T follicular helper cell (primary cell): ENCODE results near the gene TEAD2.
A peak's percentile ranks its signal among the peaks of the same experiment; 100 is the strongest.
"Not testable (repeated sequence)": the region's sequence is repeated elsewhere in the genome, so short reads cannot be mapped to it uniquely, and the experiment has no call there.

Experiments used
- DNase-seq: peaks from one replicate; pipeline ENCODE4 v3.0.0-alpha.2; 2020; ENCODE audit warnings: low read depth

The TEAD2 gene

GRCh38 chr19:49333418-49333805 lies 28.8 kb downstream of the TEAD2 start:
- DNase-seq: no peak

GRCh38 chr19:49332691-49333417 lies 29.4 kb downstream of the TEAD2 start:
- DNase-seq: not testable (repeated sequence)

DNA sequence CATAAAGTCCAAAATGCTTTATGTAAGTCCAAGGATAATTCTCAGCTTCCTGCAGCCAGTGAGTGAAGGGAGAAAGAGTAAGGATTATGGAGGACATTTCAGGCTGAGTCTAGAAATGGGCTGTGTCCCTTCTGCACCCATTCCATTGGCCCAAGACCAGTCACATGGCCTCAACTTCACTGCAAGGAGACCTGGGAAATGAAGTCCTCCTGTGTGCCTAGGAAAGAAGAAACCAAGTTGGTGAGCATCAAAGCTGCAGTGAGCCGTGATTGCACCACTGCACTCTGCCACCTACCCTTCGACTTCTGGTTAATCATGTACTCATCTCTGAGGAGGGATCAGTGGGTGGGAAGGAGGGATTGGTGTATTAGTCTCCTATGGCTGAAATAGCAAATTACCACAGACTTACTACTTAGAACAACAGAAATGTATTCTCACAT lies 30.6 kb downstream of the TEAD2 start:
- peak; percentile 53 for DNase-seq

GRCh38 chr19:49331187-49331586 lies 31.0 kb downstream of the TEAD2 start:
- not testable (repeated sequence) for DNase-seq

GRCh38 chr19:49328741-49329140 lies 33.5 kb downstream of the TEAD2 start:
- DNase-seq: no peak

GRCh38 chr19:49327878-49328544 lies 34.2 kb downstream of the TEAD2 start:
- peak; percentile 22 for DNase-seq

- DNase-seq: no peak
Observed at GRCh38 chr19:49326165-49326704, 36.0 kb downstream of the TEAD2 start.

DNA sequence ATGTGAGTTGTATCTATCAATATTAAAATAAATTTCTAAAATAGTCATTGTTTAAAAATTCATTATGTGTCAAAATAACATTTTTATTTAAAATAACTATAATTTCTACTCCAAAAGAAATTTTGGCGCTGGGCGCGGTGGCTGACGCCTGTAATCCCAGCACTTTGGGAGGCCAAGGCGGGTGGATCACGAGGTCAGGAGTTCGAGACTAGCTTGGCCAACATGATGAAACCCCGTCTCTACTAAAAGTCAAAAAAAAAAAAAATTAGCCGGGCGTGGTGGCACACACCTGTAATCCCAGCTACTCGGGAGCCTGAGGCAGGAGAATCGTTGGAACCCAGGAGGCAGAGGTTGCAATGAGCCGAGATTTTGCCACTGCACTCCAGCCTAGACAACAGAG lies 36.5 kb downstream of the TEAD2 start:
- not testable (repeated sequence) for DNase-seq

DNA sequence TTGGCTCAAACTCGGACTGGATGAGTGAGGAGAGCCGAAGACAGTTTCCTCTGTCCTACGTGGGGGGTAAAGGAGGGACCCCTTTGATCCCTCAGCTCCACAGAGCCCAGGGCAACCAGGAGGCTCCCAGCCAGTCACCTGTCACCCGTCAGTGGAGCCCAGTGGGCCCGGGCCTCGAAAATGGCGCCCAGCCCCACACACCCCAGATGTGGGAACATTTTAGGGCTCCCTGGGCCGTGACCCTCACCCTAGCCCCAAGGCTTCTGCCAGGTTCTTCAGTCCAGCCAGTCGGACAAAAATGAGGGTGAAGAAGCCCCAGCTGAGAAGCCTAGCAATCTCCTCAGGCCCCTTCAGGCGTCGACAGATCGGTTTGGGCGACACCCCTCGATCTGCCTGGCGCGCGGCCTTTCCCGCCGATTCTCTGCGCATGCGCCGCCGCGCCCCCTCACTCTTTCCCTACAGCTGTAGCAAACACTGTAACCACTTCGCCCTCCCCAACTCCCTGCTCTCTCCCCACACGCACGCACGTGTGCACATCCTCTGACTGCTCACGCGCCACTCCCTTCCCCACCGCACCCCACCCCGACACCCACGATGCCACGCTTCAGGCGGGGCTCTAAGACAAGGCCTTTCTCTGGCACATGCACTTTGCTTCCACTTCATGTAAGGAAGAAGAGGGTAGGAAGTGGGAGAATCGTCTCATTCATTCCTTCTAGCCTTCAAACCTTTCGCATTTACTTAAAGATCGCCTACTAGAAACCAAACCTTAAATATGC lies 37.2 kb downstream of the TEAD2 start, which contains the start of gene SLC6A16:
TSS of gene SLC6A16 (minus strand) at position 391 of the 776 bp plus-strand sequence. CDS start 13,844 bp downstream, outside the sequence.
- no peak for DNase-seq

DNA sequence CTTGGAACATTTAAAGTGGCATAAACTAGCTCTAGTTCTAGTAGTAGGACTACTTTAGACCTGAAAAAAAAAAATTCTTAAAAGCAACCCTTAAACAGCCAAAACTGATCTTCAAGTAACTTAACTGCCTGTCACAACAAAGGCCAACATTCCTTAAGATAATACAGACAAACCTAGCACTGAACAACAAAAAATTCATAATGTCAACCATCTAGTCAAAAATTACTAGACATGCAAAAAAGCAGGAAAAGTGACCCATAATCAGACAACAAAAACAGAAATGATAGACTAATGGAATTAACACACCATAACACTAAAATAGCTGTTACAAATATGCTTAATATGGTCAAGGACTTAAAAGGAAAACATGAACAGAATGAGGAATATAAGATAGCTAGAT lies 43.9 kb downstream of the TEAD2 start:
- DNase-seq: no peak

- DNase-seq: no peak
Observed at GRCh38 chr19:49316284-49316683, 45.9 kb downstream of the TEAD2 start.

DNA sequence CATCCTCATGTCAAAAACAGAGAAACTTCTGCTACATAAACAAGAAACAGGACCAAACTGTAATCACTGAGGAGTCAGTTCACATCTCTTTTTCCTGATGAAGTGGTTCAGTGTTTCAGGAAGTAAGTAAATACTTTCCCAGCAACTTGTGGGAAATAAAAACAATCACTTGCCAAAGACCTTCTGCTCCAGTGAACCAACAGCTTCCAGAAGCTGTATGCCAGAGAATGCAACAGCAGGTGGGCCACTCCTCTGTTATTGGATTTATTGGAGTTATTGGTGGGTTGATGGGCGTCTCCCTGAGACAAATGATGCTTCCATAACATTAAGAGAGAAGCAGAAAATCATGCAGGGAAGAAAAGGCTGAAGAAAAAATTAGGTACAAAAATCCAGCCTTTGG lies 47.1 kb downstream of the TEAD2 start:
- DNase-seq: no peak

DNA sequence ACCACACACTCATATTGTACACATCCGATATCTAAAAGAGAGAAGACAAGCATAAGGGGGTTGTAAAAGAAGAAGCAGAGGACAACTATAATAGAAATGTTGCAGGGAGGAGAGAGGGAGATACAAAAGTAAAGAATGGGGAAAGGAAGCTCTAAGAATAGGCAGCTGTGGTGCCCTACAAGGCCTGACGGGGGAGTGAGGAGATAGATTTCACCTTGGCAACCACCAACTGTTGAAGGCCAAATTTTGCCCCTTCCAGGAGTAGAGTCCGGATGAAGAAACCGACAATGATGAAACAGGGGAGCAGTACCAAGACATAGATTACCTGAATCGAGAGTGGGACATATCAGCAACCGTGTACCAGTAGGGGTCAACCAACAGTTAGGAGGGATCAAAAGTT lies 53.1 kb downstream of the TEAD2 start:
- no peak for DNase-seq

DNA sequence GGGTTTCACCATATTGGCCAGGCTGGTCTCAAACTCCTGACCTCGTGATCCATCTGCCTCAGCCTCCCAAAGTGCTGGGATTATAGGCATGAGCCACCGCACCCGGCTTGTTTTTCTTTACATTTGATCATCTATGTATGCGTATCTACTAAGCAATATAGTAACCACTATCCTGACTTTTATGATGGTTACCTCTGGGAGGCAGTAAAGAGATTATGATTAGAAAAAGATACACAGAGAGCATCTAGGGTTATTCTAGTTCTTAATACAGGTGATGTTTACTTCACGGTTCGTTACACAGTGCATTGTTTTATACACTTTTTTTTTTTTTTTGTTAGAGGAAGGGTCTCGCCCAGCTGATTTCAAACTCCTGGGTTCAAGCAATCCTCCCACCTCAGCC lies 55.5 kb downstream of the TEAD2 start:
- DNase-seq: not testable (repeated sequence)

DNA sequence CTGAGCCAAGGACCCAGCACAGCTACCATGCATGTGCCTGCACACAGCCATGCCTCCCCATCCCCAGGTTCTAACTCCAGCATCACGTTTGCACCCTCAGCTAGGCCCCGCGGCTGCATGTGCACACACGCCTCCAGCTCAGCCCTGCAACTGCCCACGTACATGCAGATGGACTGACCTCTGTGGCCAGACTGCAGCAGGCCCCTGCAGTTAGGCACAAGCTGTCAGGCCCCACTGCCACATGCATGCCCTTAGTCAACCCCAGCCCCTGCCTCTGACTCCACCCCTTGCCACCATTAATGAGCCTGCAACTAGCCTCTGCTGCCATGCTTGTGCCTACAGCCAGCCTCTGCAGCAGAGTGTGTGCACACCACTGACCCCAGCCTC lies 60.4 kb downstream of the TEAD2 start:
- DNase-seq: no peak

DNA sequence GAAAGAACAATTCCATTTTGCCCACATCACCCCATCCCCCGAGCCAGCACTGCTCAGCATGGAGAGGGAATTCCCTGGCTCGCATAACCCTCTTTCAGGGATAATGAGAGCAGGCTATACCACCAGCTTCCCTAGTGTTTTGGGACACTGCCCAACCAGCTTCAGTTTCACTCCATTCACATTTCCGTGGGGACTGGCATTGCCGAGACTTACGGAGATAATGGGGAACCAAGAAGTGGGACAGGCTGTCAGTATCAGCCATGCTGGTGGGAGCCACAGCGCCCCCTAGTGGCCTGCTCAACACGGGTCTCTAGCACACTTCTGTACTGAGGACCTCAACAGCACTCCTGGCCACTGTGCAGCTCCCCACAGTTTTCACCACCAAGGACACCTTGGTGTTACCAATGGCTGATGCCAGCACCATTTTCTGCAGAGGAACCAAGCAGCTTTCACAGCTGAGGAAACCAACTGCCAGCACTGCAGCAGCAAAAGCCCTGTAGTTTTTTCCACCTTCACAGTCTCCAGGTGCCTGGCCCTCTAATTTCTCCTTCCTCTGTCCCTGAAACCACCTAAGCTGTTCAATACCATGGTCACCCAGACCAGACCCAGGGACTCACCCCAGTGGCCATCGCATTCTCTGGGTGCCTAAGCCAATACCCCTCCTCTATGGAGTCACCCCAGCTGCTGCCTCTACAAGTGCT lies 60.9 kb downstream of the TEAD2 start:
- DNase-seq: peak; percentile 68

GRCh38 chr19:49298653-49299052 lies 63.6 kb downstream of the TEAD2 start:
- not testable (repeated sequence) for DNase-seq

DNA sequence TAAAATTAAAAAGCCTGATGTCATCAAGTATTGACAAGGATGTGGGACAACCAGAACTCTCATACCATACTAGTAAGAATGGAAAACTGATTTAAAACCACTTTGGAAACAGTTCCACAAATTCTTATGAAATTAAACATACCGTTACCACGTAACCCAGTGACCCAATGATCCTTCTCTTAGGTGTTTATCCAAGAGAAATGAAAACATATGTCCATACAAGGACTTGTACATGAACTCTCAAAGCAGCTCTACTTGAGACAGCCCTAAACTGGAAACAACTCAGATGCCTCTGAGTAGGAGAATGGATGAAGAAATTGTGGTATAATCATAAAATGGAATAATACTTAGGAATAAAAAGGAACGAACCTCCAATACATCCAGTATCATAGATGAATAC lies 64.8 kb downstream of the TEAD2 start:
- no peak for DNase-seq

DNA sequence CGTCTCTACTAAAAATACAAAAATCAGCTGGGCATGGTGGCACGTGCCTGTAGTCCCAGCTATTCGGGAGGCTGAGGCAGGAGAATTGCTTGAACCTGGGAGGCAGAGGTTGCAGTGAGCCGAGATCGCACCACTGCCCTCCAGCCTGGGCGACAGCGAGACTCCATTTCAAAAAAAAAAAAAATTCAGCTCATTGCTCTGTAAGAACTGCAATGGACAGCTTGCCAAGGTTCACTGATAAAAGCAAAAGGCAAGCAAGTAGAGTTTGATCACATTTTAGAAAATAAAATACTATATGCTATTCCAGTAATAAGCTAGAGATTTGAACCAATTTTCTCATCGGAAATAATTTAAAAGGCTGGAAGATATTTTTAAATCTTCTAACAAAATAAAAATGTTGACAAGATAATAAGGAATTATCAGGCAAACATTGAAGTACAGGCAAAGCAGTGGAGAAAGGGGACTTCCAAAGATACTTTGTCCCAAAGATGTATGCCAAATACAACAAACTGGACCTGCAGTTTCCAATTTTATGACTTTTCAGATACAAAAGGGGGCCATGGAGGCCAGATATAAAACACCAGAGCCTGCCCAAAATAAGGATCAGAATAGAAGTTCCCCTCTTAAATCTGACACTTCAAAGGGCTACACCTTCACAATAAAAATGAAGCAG lies 66.9 kb downstream of the TEAD2 start:
- no peak for DNase-seq

DNA sequence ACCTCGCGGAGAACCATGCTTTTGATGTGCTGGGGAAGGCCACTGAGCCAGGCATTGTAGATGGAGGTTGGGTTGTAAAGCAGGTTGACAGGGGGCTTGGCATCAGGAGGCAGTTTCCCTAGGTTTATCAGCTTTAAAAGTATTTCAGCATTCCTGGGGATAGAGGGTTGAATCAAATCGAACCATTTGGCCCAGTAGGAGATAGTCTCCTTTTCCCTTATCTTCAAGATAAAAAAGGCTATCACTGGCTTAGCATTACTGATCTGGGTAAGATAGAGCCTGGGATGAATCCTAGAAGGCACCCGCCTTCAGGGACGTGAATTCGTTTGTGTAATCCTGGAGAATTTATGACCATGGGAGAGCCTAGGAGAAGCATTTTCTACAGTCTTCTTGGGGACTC lies 67.8 kb downstream of the TEAD2 start:
- DNase-seq: no peak
